ENCODE data around the gene PDSS2. TPM values are rescaled to one million over a fixed set of nuclear protein-coding genes. Genes with fewer than 3 reads are reported as not detected.

Gene PDSS2
- total and polyA plus RNA-seq, 2 of the 8 experiments (the other 6 are each of a cell fraction or from before 2014, with no cell fraction given), result 10.7 to 16.1 TPM

DNA sequence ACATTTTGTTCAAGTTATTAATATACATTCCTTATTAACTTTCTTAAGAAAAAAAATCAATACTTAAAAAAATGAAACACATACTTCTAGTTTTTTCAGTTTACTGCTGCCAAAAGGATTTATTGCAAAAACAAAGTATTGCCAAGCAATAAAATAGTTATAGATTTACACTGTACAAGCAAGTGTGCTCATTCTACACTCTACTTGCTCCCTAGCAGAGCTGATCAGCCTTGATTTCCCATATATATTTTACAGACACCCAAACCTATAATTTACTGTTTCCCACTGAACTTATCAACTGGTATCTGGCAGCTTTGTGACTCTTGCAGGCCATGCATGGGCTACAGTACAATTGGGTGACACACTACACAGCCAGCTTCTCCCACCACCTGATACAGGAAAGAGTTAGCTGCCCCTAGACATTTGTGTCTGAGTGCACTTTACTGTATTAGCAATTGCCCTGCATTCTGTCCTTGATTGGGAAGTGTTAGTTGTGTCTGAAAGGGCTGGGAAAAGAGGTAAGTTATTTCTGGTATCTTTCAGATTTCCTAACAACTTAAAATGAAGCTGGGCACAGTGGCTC lies 188.1 kb downstream of the PDSS2 start:
- H3K23me2 ChIP-seq (ENCODE audit: low read depth, low read length), result no peaks in the 10 kb centered on the region
- H4K91ac ChIP-seq (replicated peaks; ENCODE audit: insufficient read length, low read length), result no peak overlapping the region
- ChIA-PET POLR2A (ENCODE audit: partially characterized antibody) (interaction anchor here (0.7 kb wide), 1 partner anchor 23 kb away, joined by 3 read pairs; no protein-coding TSS in a partner anchor), CTCF (ENCODE audit: partially characterized antibody) (interaction anchor here (1.0 to 1.4 kb wide), 2 partner anchors 70 to 85 kb away, joined by 3 read pairs; no protein-coding TSS in a partner anchor)
- H4K20me1 ChIP-seq (replicated peaks in 1 of 2; ENCODE audit: control insufficient read depth in 1 of 2, insufficient read depth in 2 of 2, low read length in 2 of 2), result no peaks in the 10 kb centered on the region
- H3K4ac ChIP-seq (replicated peaks; ENCODE audit: insufficient read length, low read depth, low read length), result no peak overlapping the region
- H3K9me3 ChIP-seq (ENCODE audit: insufficient read depth in 2 of 2, low read depth in 1 of 2, low read length in 1 of 2), result no peaks in the 10 kb centered on the region
- no peak overlapping the region for H2AFZ ChIP-seq (ENCODE audit: low read length)
- no peak overlapping the region for H3K4me2 ChIP-seq (ENCODE audit: insufficient read depth in 1 of 2, low read depth in 2 of 2, low read length in 2 of 2)
- no peak overlapping the region for H2AK5ac ChIP-seq (ENCODE audit: low read depth, low read length)
- no peak for TF ChIP-seq KDM4A (IDR thresholded peaks at IDR 0.05; ENCODE audit: low read depth, low read length, severe bottlenecking)
- no peak for TF ChIP-seq BCL11A (IDR thresholded peaks at IDR 0.05; ENCODE audit: low read depth in 2 of 2, low read length in 2 of 2)
- TF ChIP-seq, protein P1, sequence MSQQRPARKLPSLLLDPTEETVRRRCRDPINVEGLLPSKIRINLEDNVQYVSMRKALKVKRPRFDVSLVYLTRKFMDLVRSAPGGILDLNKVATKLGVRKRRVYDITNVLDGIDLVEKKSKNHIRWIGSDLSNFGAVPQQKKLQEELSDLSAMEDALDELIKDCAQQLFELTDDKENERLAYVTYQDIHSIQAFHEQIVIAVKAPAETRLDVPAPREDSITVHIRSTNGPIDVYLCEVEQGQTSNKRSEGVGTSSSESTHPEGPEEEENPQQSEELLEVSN (IDR thresholded peaks at IDR 0.05), result no peak
- TF ChIP-seq HDAC6 (IDR thresholded peaks at IDR 0.05; ENCODE audit: low read depth, low read length), result no peak
- TF ChIP-seq BRCA1 (IDR thresholded peaks at IDR 0.05; ENCODE audit: low read depth, low read length), result no peak
- no peak for TF ChIP-seq SP1 (IDR thresholded peaks at IDR 0.05; ENCODE audit: low read depth, low read length)
- TF ChIP-seq TEAD4 (IDR thresholded peaks at IDR 0.05; ENCODE audit: low read depth, low read length), result no peak
- H3K56ac ChIP-seq (replicated peaks; ENCODE audit: insufficient read length, low read depth, low read length), result no peak overlapping the region
- H3K27me3 ChIP-seq (replicated peaks in 1 of 4; ENCODE audit: control insufficient read depth in 3 of 4, extremely low read depth in 1 of 4, insufficient read depth in 3 of 4, low read length in 3 of 4), result no peaks in the 10 kb centered on the region
- no peak overlapping the region for H2BK12ac ChIP-seq (ENCODE audit: low read depth, low read length)
- H3K36me3 ChIP-seq (ENCODE audit: control insufficient read depth in 2 of 4, insufficient read depth in 4 of 4, low read length in 3 of 4), result no peaks in the 10 kb centered on the region
- H3K4me3 ChIP-seq (ENCODE audit: extremely low read depth in 1 of 4, insufficient read depth in 2 of 4, low read depth in 3 of 4, low read length in 4 of 4), result no peak overlapping the region
- no peaks in the 10 kb centered on the region for H3K79me1 ChIP-seq (ENCODE audit: low read depth, low read length)
- peak overlapping the region in 1 of 4 experiments; percentile 14; a peak in 1 of 7 replicates for H3K9ac ChIP-seq (replicated peaks in 1 of 4; ENCODE audit: extremely low read depth in 1 of 4, low read depth in 3 of 4, low read length in 3 of 4)
- DNase-seq (ENCODE audit: low read depth in 1 of 2, low spot score in 2 of 2), result no peak
- peaks cover 0 to 3% (median 1%) of the 10 kb centered on the region in 4 experiments; a peak in 2 of 7 replicates for H3K4me1 ChIP-seq (replicated peaks in 1 of 4; ENCODE audit: control insufficient read depth in 3 of 4, insufficient read depth in 4 of 4, low read length in 3 of 4)
- no peak overlapping the region for H2BK5ac ChIP-seq (ENCODE audit: low read depth, low read length)
- no peak overlapping the region for H4K8ac ChIP-seq (ENCODE audit: extremely low read depth, insufficient read depth, low read length)
- H4K5ac ChIP-seq (ENCODE audit: insufficient read length, low read depth, low read length), result no peak overlapping the region
- no peak overlapping the region for H3K18ac ChIP-seq (ENCODE audit: extremely low read depth, low read length)
- H2BK20ac ChIP-seq (ENCODE audit: low read length), result no peak overlapping the region
- no peak overlapping the region for H3K14ac ChIP-seq (ENCODE audit: insufficient read length)
- no peak for FAIRE-seq
- no peaks in the 10 kb centered on the region; a peak in 1 of 4 replicates for H3K79me2 ChIP-seq (ENCODE audit: control insufficient read depth in 1 of 2, insufficient read depth in 2 of 2, low read length in 2 of 2)
- H3K27ac ChIP-seq (ENCODE audit: low read depth, low read length), result no peak overlapping the region
- no peak overlapping the region for H2BK120ac ChIP-seq (replicated peaks; ENCODE audit: low read depth, low read length)
- H2BK15ac ChIP-seq (ENCODE audit: low read length), result no peak overlapping the region
- H3K23ac ChIP-seq (ENCODE audit: insufficient read length), result no peak overlapping the region
